HepG2 (cell line): ENCODE data around the gene NAV2. TPM values are rescaled to one million over a fixed set of nuclear protein-coding genes. Genes with fewer than 3 reads are reported as not detected.

ENCODE experiments used
- ATAC-seq: fragments of 200-7000 bp; cut with Tn5 transposase; 3 replicates; pipeline ENCODE4 v1.9.1; 2020; ENCODE audit warnings: mild to moderate bottlenecking, moderate library complexity
- BruUV-seq: library from RNA; stranded (reverse); fragments of 400-500 nt; replicated peaks from 2 replicates; lab custom pipeline; 2021; lab: Mats Ljungman, UMichigan
- CTCF ChIA-PET: fragments of 300-600 bp; formaldehyde crosslinking; extraction: SDS; loops from one replicate; lab custom pipeline; 2021; ENCODE audit warnings: low total read pairs, inconsistent platforms, low intra/inter-chr PET ratio; lab: Yijun Ruan, JAX
- POLR2A ChIA-PET: fragments of 350-600 bp; sonication (Branson Sonifier 250); formaldehyde crosslinking; loops from one replicate; lab custom pipeline; 2020; ENCODE audit warnings: antibody characterized with exemption, inconsistent platforms; lab: Yijun Ruan, JAX
- DNase-seq: peaks from one replicate; pipeline ENCODE4 v3.0.0-alpha.2; 2015; ENCODE audit warnings: low spot score
- FAIRE-seq: peaks from 3 replicates; lab custom pipeline; 2011; peaks lifted over from hg19 to GRCh38; lab: Jason Lieb, UNC
- H2AFZ ChIP-seq: one replicate; pipeline ENCODE4 v1.6.1; 2011; ENCODE audit warnings: low read length, inconsistent platforms
- H3K27ac ChIP-seq: fragments of 300-600 bp; 3 replicates; pipeline ENCODE4 v1.8.0; 2011; ENCODE audit warnings: mixed run types, mild to moderate bottlenecking, mixed read lengths, low read length, inconsistent platforms; ENCODE audit not compliant: insufficient read depth; ENCODE audit errors: extremely low read length
- H3K27me3 ChIP-seq, 2 experiments: fragments of 200-600 bp in 1 of 2; 2 replicates in 1 of 2; 3 replicates in 1 of 2; pipeline versions ENCODE4 v1.6.0 to v1.8.0; 2011; ENCODE audit warnings: low read length in 2 of 2, mild to moderate bottlenecking in 2 of 2, moderate library complexity in 2 of 2, inconsistent platforms in 1 of 2; ENCODE audit not compliant: insufficient read depth in 2 of 2, control insufficient read depth in 1 of 2
- H3K36me3 ChIP-seq, 2 experiments: fragments of 200-600 bp in 1 of 2; replicated peaks in 1 of 2; 2 replicates in 1 of 2; 3 replicates in 1 of 2; pipeline versions ENCODE4 v1.5.1 to v1.8.0; 2011; ENCODE audit warnings: low read length in 2 of 2, inconsistent platforms in 1 of 2; ENCODE audit not compliant: insufficient read depth in 2 of 2, control insufficient read depth in 1 of 2
- H3K4me1 ChIP-seq: 2 replicates; pipeline ENCODE4 v1.5.1; 2012; ENCODE audit warnings: low read length, inconsistent platforms; ENCODE audit not compliant: insufficient read depth
- H3K4me2 ChIP-seq: 2 replicates; pipeline ENCODE4 v1.6.0; 2011; ENCODE audit warnings: low read depth, low read length, inconsistent platforms
- H3K4me3 ChIP-seq, 3 experiments: fragments of 200-600 bp in 1 of 3; sonication (generic), shearing (Covaris generic) in 1 of 3; replicated peaks in 1 of 3; 2 replicates each; pipeline ENCODE4 v1.5.1; 2011 to 2016; ENCODE audit warnings: low read length in 3 of 3, inconsistent platforms in 2 of 3, low read depth in 2 of 3, mild to moderate bottlenecking in 2 of 3, control low read depth in 1 of 3, mixed read lengths in 1 of 3; ENCODE audit not compliant: insufficient read depth in 1 of 3
- H3K79me2 ChIP-seq: one replicate; pipeline ENCODE4 v1.6.1; 2011; ENCODE audit warnings: low read length, inconsistent platforms; ENCODE audit not compliant: insufficient read depth
- H3K9ac ChIP-seq: 2 replicates; pipeline ENCODE4 v1.6.0; 2011; ENCODE audit warnings: mild to moderate bottlenecking, low read depth, low read length, inconsistent platforms; ENCODE audit not compliant: insufficient read depth
- H3K9me3 ChIP-seq: 2 replicates; pipeline ENCODE4 v1.5.1; 2012; ENCODE audit warnings: mild to moderate bottlenecking, low read length
- H4K20me1 ChIP-seq: 2 replicates; pipeline ENCODE4 v1.6.0; 2011; ENCODE audit warnings: inconsistent platforms, mild to moderate bottlenecking, low read length, moderate library complexity; ENCODE audit not compliant: insufficient read depth
- HDAC2 ChIP-seq: sonication (generic); formaldehyde crosslinking; IDR thresholded peaks from 2 replicates; pipeline ENCODE4 v1.4.0; 2020; ENCODE audit warnings: missing genetic modification reagents
- HNF1A ChIP-seq, 2 experiments: sonication (generic) in 1 of 2; formaldehyde crosslinking in 1 of 2; IDR thresholded peaks; 2 replicates each; pipeline versions ENCODE4 v1.4.0 to v1.6.1; 2016 to 2020; ENCODE audit warnings: borderline replicate concordance in 1 of 2, low read depth in 1 of 2, mild to moderate bottlenecking in 1 of 2, missing genetic modification reagents in 1 of 2
- PHF5A ChIP-seq: IDR thresholded peaks from one replicate; pipeline ENCODE4 v1.6.1; 2018; ENCODE audit warnings: low read depth, missing genetic modification reagents; ENCODE audit not compliant: unreplicated experiment
- SSRP1 ChIP-seq: IDR thresholded peaks from 2 replicates; pipeline ENCODE4 v1.6.1; 2016; ENCODE audit warnings: control low read depth
- ZNF12 ChIP-seq: sonication (generic); formaldehyde crosslinking; IDR thresholded peaks from 2 replicates; pipeline ENCODE4 v1.5.0; 2020; ENCODE audit warnings: missing genetic modification reagents
- WGBS: methylation state at CpG from one replicate; pipeline ENCODE4 v1.1.6; 2017; ENCODE audit warnings: low lambda C conversion rate; 5-methylcytosine and 5-hydroxymethylcytosine counted together
- in situ Hi-C: cut with HindIII; loops from 2 replicates; pipeline ENCODE4 v1.10.0; 2017; ENCODE audit warnings: low pct_unique_long_range_greater_than_20kb; ENCODE audit not compliant: extremely low pct_ligation_motif_present
- intact Hi-C: fragments of 100-400 bp; cut with micrococcal nuclease; formaldehyde crosslinking; loops from one replicate; pipeline ENCODE4 v1.10.0; 2022; ENCODE audit not compliant: unreplicated experiment
- polyA plus RNA-seq, 8 experiments: library from polyadenylated mRNA; depleted of rRNA in 3 of 8; stranded (reverse) in 7 of 8; unstranded in 1 of 8; fragments of >200 nt; fragmentation: Illumina TruSeq in 4 of 8; extraction: Trizol in 4 of 8; gene quantifications; 2 replicates each; pipeline versions ENCODE4 v1.2.1 to v1.2.3, GENCODE V29; 2011 to 2016; ENCODE audit warnings: low read depth in 4 of 8, missing spikeins in 1 of 8, mixed read lengths in 1 of 8; ENCODE audit not compliant: insufficient read depth in 1 of 8
- total RNA-seq, 5 experiments: library from RNA; depleted of rRNA; stranded (reverse); fragments of >200 nt; fragmentation: Illumina TruSeq; extraction: Trizol; gene quantifications; 2 replicates each; pipeline ENCODE4 v1.2.3, GENCODE V29; 2016; ENCODE audit warnings: low read depth in 1 of 5

Gene NAV2
- total and polyA plus RNA-seq, 2 of the 13 experiments (the other 11 are each of a cell fraction or from before 2014, with no cell fraction given) = 9.3 to 34.6 TPM

GRCh38 chr11:19974886-19975285 is 262.2 kb downstream of the NAV2 start:
- Histone ChIP-seq H3K36me3 (no peaks in the 10 kb centered on the region), H2AFZ (no peak overlapping the region), H3K79me2 (peaks cover 26% of the 10 kb centered on the region), H3K4me3 (no peak overlapping the region), H3K9ac (no peak overlapping the region), H3K4me2 (no peak overlapping the region), H3K27me3 (no peaks in the 10 kb centered on the region), H3K27ac (no peak overlapping the region), H3K4me1 (peaks cover 72% of the 10 kb centered on the region), H3K9me3 (no peaks in the 10 kb centered on the region), H4K20me1 (no peaks in the 10 kb centered on the region)
- ChIA-PET POLR2A (interaction anchor here (7.1 to 8.4 kb wide), 2 partner anchors 22 to 28 kb away, joined by 67 to 107 read pairs; no protein-coding TSS in a partner anchor), CTCF (no interaction called here)
- TF ChIP-seq ZNF12 (CRISPR knock-in tag) = no peak
- no peak for TF ChIP-seq HDAC2 (CRISPR knock-in tag)
- TF ChIP-seq PHF5A (CRISPR knock-in tag) = no peak
- TF ChIP-seq SSRP1 = no peak
- no peak for TF ChIP-seq HNF1A (IDR thresholded peaks at IDR 0.05; ENCODE audit: low read depth)
- no peak for TF ChIP-seq HNF1A (CRISPR knock-in tag; IDR thresholded peaks at IDR 0.05; ENCODE audit: borderline replicate concordance)
- 95% methylated on average over 4 of the region's 4 CpGs for WGBS
- in situ Hi-C loops (no loop called here), intact Hi-C loops (no loop called here)
- ATAC-seq (no peak), DNase-seq (no peak), FAIRE-seq (no peak)
- BruUV-seq = no TSS peak
